HG03175 (cell line): ENCODE measurements around the gene RPS2.
"Not testable (repeated sequence)": the region's sequence is repeated elsewhere in the genome, so short reads cannot be mapped to it uniquely, and the experiment has no call there.

Source experiments
- ATAC-seq: cut with Tn5 transposase; IDR thresholded peaks from one replicate; pipeline ENCODE4 v1.9.1; 2021; ENCODE audit warnings: mild to moderate bottlenecking, moderate library complexity; ENCODE audit not compliant: unreplicated experiment

RPS2 gene

DNA sequence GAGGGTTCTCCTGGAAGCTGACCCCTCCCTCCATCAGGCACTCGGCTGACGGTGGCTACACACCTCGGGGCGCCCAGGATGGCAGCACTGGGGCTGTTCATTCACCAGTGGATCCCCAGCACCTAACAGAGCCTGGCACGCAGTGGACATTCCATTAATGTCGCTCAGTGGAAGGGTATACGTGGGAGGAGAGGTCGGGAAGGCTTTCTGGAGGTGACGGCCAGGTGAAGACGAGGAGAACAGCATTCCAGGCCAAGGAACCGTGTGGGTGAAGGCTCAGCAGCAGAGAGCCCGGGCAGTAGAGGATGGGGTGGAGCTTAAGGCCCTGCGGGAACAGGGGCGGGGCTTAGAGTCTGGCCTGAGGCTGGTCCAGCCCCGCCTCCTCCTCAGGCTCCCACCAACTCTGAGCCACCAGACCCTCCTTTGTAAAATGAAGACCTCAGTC, 43.9 kb downstream of the RPS2 start:
- ATAC-seq = no peak

DNA sequence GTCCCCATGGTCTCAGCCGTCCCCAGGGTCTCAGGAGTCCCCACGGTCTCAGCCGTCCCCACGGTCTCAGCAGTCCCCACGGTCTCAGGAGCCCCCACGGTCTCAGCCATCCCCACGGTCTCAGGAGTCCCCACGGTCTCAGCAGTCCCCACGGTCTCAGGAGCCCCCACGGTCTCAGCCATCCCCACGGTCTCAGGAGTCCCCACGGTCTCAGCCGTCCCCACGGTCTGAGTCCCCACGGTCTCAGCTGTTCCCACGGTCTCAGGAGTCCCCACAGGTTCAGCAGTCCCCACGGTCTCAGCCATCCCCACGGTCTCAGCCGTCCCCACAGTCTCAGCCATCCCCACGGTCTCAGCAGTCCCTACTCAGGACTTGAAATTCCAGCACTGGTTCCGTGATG, 44.5 kb downstream of the RPS2 start:
- not testable (repeated sequence) for ATAC-seq

DNA sequence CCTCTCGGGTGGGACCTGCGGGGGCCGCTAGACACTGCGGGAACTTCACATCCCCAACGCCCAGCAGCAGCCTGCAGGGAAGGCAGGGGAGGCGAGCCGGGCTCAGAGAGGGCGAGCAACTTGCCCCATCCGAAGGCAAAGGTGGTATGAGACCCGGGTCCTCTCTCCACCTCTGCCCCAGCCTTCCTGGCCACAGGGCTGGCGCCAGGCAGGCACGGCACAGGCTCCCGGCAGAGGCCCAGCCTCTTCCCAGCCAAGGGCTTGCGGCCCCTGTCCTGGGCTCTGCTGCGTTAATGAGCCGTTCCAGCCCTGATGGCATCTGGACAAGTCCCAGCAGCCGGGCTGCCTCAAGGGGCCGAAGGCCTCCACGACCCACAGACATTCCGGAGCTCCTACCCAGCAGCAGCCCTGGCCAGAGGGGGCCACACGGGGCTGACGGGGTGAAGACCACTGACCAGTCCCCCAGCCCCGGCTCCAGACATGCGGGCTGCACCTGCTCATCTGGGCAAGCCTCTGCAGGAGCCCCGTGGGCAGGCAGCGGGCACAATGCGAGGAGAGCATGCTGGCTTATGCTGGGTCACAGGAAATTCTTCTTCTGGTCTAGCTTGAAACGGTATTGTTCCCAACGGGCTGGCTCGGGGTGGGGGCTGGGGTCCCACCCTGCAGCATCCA, 45.2 kb downstream of the RPS2 start:
- no peak for ATAC-seq

DNA sequence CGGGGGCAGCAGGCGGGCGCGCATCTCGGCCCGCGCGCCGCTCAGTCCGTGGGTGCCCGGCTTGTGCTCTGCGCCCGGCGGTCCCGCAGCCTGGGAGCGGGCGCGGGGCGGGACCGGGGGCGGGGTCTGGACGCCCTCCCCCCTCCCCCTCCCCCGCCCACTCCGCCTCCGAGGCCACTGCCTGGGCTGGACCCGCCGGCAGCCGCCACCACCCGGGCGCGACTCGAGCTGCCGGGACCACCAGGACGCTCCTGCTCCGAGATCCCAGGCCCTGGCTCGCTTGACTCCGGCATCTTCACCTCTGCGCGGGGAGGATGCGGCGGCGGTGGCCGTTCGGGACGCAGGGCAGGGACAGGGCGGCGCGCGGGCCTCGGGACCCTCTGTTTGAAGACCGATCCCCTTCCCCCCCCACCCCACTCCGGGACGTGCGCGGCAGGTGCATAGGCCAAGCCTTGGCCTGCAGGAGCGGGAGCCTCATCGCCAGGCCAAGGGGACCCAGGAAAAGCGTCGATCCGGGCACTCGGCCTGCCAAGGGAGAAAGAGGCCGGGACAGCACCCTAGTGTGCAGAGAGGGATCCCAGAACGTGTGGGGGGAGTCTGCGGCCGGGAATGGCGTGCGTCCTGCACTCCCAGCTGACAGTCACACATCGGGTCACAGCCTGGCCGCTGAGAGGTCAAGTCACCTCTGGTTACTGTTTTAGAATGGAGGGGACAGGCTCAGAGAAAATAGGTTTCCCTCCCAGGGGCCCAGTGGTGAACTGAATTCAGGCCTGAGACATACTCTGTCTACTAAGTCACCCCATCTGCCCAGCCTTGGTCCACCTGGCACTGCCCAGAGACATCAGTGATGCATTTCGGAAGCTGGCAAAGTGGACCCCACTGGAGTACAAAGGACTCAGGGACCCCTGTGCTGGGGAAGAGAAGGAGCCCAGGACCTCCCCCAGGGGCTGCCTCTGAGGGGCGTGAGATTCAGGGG, 46.0 kb downstream of the RPS2 start, which contains the start of gene HS3ST6:
TSS of gene HS3ST6 (minus strand) at position 65 of the 976 bp plus-strand sequence. CDS start 92 bp downstream, outside the sequence.
- ATAC-seq = no peak

DNA sequence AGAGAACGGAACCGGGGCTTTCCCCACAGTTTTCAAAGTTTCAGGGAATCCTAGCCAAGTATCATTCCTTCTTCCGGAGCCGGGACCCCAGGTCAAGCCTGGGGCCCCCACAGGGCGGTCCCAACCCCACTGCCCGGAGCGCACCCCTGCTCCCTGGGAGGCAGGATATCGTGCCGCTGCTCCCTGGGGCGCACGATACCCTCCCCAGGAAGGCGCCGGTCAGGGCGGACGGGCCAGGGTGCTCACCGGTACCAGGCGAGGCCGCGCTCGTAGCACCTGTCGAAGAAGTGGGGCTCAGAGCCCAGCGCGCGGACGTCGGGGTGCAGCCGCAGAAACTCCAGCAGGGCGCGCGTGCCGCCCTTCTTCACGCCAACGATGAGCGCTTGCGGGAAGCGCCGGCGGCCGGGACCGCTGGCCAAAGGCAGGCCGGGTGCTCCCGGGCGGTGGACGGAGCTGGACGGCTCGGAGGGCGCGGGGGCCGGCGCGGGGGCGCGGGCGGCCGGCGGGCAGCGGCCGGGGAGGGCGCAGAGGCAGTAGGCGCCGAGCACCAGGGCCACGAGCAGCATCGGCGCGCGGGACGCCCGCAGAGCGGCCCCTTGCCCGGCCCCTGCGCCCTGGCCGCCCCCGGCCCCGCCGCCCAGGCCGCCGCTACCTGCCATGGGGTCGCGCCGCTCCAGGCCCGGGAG, 46.8 kb downstream of the RPS2 start:
- ATAC-seq = no peak

DNA sequence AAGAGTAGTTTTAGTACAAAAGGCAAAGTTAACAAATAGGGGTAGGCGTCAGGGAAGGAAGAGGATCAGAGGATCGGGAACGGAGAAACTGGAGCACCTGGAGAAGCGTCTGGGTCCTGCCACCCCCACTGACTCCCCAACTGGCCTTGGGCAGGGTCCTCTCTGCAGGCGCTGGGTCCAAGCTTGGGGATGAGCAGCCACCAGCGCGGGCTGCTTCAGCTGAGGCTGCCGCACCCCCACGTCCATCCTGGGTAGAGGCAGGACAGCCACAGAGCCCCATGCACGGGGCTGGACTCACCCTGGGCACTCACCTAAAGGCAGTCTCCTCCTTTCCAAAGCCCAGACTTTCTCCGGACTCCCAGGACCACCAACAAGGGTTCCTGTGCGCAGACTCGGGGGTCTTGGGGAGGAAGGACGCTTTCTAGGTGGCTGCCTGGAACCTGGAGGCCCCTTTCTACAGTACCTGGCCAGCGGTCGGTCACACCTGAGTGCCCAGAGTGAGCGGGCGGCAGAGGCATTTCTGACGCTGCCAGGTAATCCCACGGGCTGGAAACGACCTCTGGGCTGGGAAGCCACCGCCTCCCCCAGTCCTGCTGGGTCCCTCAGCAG, 47.5 kb downstream of the RPS2 start:
- ATAC-seq = no peak

- ATAC-seq = no peak
Measured at GRCh38 chr16:1916640-1916990, 48.0 kb downstream of the RPS2 start.

- no peak for ATAC-seq
Measured at GRCh38 chr16:1915732-1916639, 48.6 kb downstream of the RPS2 start.

GRCh38 chr16:1914988-1915387, 49.6 kb downstream of the RPS2 start:
- ATAC-seq = no peak

- ATAC-seq = no peak
Measured at GRCh38 chr16:1914084-1914608, 50.5 kb downstream of the RPS2 start.

GRCh38 chr16:1913327-1914083, 51.1 kb downstream of the RPS2 start:
- no peak for ATAC-seq

DNA sequence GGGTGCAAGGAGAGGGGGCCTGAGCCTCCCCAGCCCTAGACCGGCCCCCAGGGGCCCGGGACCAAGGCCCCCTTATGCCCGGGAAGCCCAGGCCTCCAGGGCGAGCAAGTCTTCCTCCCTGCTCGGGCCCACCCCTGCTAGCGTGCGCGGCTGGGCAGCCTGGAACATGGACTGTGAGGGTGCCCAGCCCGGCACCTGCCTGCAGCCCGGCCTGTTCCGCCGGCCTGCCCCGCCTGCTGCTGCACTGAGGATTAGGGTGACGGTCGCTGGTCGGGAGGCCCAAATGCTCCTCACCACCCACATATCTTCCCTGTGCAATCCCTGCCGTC, 52.4 kb downstream of the RPS2 start:
- no peak for ATAC-seq
